HepG2 (cell line): ENCODE results near the gene DDTL. TPM values are rescaled to one million over a fixed set of nuclear protein-coding genes. Genes with fewer than 3 reads are reported as not detected.

Experiments used
- ATAC-seq: fragments of 200-7000 bp; cut with Tn5 transposase; 3 replicates; pipeline ENCODE4 v1.9.1; 2020; ENCODE audit warnings: mild to moderate bottlenecking, moderate library complexity
- BruUV-seq: library from RNA; stranded (reverse); fragments of 400-500 nt; replicated peaks from 2 replicates; lab custom pipeline; 2021; lab: Mats Ljungman, UMichigan
- CTCF ChIA-PET: fragments of 300-600 bp; formaldehyde crosslinking; extraction: SDS; loops from one replicate; lab custom pipeline; 2021; ENCODE audit warnings: low total read pairs, inconsistent platforms, low intra/inter-chr PET ratio; lab: Yijun Ruan, JAX
- POLR2A ChIA-PET: fragments of 350-600 bp; sonication (Branson Sonifier 250); formaldehyde crosslinking; loops from one replicate; lab custom pipeline; 2020; ENCODE audit warnings: antibody characterized with exemption, inconsistent platforms; lab: Yijun Ruan, JAX
- DNase-seq: peaks from one replicate; pipeline ENCODE4 v3.0.0-alpha.2; 2015; ENCODE audit warnings: low spot score
- FAIRE-seq: peaks from 3 replicates; lab custom pipeline; 2011; peaks lifted over from hg19 to GRCh38; lab: Jason Lieb, UNC
- H2AFZ ChIP-seq: one replicate; pipeline ENCODE4 v1.6.1; 2011; ENCODE audit warnings: low read length, inconsistent platforms
- H3K27ac ChIP-seq: fragments of 300-600 bp; 3 replicates; pipeline ENCODE4 v1.8.0; 2011; ENCODE audit warnings: mixed run types, mild to moderate bottlenecking, mixed read lengths, low read length, inconsistent platforms; ENCODE audit not compliant: insufficient read depth; ENCODE audit errors: extremely low read length
- H3K27me3 ChIP-seq, 2 experiments: fragments of 200-600 bp in 1 of 2; 2 replicates in 1 of 2; 3 replicates in 1 of 2; pipeline versions ENCODE4 v1.6.0 to v1.8.0; 2011; ENCODE audit warnings: low read length in 2 of 2, mild to moderate bottlenecking in 2 of 2, moderate library complexity in 2 of 2, inconsistent platforms in 1 of 2; ENCODE audit not compliant: insufficient read depth in 2 of 2, control insufficient read depth in 1 of 2
- H3K36me3 ChIP-seq, 2 experiments: fragments of 200-600 bp in 1 of 2; replicated peaks in 1 of 2; 2 replicates in 1 of 2; 3 replicates in 1 of 2; pipeline versions ENCODE4 v1.5.1 to v1.8.0; 2011; ENCODE audit warnings: low read length in 2 of 2, inconsistent platforms in 1 of 2; ENCODE audit not compliant: insufficient read depth in 2 of 2, control insufficient read depth in 1 of 2
- H3K4me1 ChIP-seq: 2 replicates; pipeline ENCODE4 v1.5.1; 2012; ENCODE audit warnings: low read length, inconsistent platforms; ENCODE audit not compliant: insufficient read depth
- H3K4me2 ChIP-seq: 2 replicates; pipeline ENCODE4 v1.6.0; 2011; ENCODE audit warnings: low read depth, low read length, inconsistent platforms
- H3K4me3 ChIP-seq, 3 experiments: fragments of 200-600 bp in 1 of 3; sonication (generic), shearing (Covaris generic) in 1 of 3; replicated peaks in 1 of 3; 2 replicates each; pipeline ENCODE4 v1.5.1; 2011 to 2016; ENCODE audit warnings: low read length in 3 of 3, inconsistent platforms in 2 of 3, low read depth in 2 of 3, mild to moderate bottlenecking in 2 of 3, control low read depth in 1 of 3, mixed read lengths in 1 of 3; ENCODE audit not compliant: insufficient read depth in 1 of 3
- H3K79me2 ChIP-seq: one replicate; pipeline ENCODE4 v1.6.1; 2011; ENCODE audit warnings: low read length, inconsistent platforms; ENCODE audit not compliant: insufficient read depth
- H3K9ac ChIP-seq: 2 replicates; pipeline ENCODE4 v1.6.0; 2011; ENCODE audit warnings: mild to moderate bottlenecking, low read depth, low read length, inconsistent platforms; ENCODE audit not compliant: insufficient read depth
- H3K9me3 ChIP-seq: 2 replicates; pipeline ENCODE4 v1.5.1; 2012; ENCODE audit warnings: mild to moderate bottlenecking, low read length
- H4K20me1 ChIP-seq: 2 replicates; pipeline ENCODE4 v1.6.0; 2011; ENCODE audit warnings: inconsistent platforms, mild to moderate bottlenecking, low read length, moderate library complexity; ENCODE audit not compliant: insufficient read depth
- AGO2 ChIP-seq: fragments of 200-400 bp; formaldehyde crosslinking; optimal IDR thresholded peaks from 2 replicates; pipeline ENCODE3; 2017; ENCODE audit warnings: mild to moderate bottlenecking, low read depth, low read length, moderate library complexity
- ETV5 ChIP-seq: IDR thresholded peaks from 2 replicates; pipeline ENCODE4 v1.6.1; 2018; ENCODE audit warnings: missing biosample characterization, missing genetic modification reagents, inconsistent platforms, borderline replicate concordance
- HDAC1 ChIP-seq: sonication (generic); formaldehyde crosslinking; IDR thresholded peaks from 2 replicates; pipeline ENCODE4 v1.5.1; 2020; ENCODE audit warnings: mild to moderate bottlenecking, missing genetic modification reagents
- WGBS: methylation state at CpG from one replicate; pipeline ENCODE4 v1.1.6; 2017; ENCODE audit warnings: low lambda C conversion rate; 5-methylcytosine and 5-hydroxymethylcytosine counted together
- in situ Hi-C: cut with HindIII; loops from 2 replicates; pipeline ENCODE4 v1.10.0; 2017; ENCODE audit warnings: low pct_unique_long_range_greater_than_20kb; ENCODE audit not compliant: extremely low pct_ligation_motif_present
- intact Hi-C: fragments of 100-400 bp; cut with micrococcal nuclease; formaldehyde crosslinking; loops from one replicate; pipeline ENCODE4 v1.10.0; 2022; ENCODE audit not compliant: unreplicated experiment
- polyA plus RNA-seq, 8 experiments: library from polyadenylated mRNA; depleted of rRNA in 3 of 8; stranded (reverse) in 7 of 8; unstranded in 1 of 8; fragments of >200 nt; fragmentation: Illumina TruSeq in 4 of 8; extraction: Trizol in 4 of 8; gene quantifications; 2 replicates each; pipeline versions ENCODE4 v1.2.1 to v1.2.3, GENCODE V29; 2011 to 2016; ENCODE audit warnings: low read depth in 4 of 8, missing spikeins in 1 of 8, mixed read lengths in 1 of 8; ENCODE audit not compliant: insufficient read depth in 1 of 8
- total RNA-seq, 5 experiments: library from RNA; depleted of rRNA; stranded (reverse); fragments of >200 nt; fragmentation: Illumina TruSeq; extraction: Trizol; gene quantifications; 2 replicates each; pipeline ENCODE4 v1.2.3, GENCODE V29; 2016; ENCODE audit warnings: low read depth in 1 of 5
- TF ChIP-seq, protein P1 (sequence below): sonication (generic); formaldehyde crosslinking; IDR thresholded peaks from 2 replicates; pipeline ENCODE4 v1.5.1; 2020; ENCODE audit warnings: mild to moderate bottlenecking, missing genetic modification reagents, moderate library complexity

Gene DDTL
- total and polyA plus RNA-seq, 2 of the 13 experiments (the other 11 are each of a cell fraction or from before 2014, with no cell fraction given): 0.31 TPM; not detected in 1

DNA sequence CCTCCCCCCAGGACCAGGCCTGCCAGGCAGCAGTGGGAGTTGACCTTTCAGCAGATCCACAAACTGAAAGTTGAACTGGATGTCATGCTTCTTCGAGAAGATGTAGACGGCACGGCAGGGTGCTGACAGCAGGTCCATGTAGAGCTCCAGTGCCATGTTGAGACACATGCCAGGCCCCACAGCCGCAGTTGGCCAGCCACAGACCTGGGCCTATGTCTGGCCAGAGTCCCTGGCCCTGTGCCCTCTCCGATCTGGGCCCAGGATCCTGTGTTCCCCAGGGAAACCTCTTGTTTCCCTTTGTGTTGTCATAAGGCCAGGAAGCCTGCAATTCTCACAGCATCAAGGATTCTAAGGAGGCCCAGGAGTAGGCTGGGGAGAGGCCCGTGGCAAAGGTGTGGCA is 38.5 kb downstream of the DDTL start, which contains the start of gene GSTT4:
Gene GSTT4 (minus strand): TSS at position 253 of the 400 bp plus-strand sequence. CDS start 97 bp downstream, at position 156.
- TF ChIP-seq ETV5 (CRISPR knock-in tag) (0 out of 2 replicates have a peak, but pooled peaks have one; percentile 5), AGO2 (peak; percentile 36), HDAC1 (no peak)
- TF ChIP-seq, protein P1, sequence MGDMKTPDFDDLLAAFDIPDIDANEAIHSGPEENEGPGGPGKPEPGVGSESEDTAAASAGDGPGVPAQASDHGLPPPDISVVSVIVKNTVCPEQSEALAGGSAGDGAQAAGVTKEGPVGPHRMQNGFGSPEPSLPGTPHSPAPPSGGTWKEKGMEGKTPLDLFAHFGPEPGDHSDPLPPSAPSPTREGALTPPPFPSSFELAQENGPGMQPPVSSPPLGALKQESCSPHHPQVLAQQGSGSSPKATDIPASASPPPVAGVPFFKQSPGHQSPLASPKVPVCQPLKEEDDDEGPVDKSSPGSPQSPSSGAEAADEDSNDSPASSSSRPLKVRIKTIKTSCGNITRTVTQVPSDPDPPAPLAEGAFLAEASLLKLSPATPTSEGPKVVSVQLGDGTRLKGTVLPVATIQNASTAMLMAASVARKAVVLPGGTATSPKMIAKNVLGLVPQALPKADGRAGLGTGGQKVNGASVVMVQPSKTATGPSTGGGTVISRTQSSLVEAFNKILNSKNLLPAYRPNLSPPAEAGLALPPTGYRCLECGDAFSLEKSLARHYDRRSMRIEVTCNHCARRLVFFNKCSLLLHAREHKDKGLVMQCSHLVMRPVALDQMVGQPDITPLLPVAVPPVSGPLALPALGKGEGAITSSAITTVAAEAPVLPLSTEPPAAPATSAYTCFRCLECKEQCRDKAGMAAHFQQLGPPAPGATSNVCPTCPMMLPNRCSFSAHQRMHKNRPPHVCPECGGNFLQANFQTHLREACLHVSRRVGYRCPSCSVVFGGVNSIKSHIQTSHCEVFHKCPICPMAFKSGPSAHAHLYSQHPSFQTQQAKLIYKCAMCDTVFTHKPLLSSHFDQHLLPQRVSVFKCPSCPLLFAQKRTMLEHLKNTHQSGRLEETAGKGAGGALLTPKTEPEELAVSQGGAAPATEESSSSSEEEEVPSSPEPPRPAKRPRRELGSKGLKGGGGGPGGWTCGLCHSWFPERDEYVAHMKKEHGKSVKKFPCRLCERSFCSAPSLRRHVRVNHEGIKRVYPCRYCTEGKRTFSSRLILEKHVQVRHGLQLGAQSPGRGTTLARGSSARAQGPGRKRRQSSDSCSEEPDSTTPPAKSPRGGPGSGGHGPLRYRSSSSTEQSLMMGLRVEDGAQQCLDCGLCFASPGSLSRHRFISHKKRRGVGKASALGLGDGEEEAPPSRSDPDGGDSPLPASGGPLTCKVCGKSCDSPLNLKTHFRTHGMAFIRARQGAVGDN (CRISPR knock-in tag): peak; percentile 32; the same call in 1 of the 2 replicates
- peak within 1 kb of the TSS in 2 of 3 experiments; percentile 36 to 53; a peak in 2 of 6 replicates for H3K4me3 ChIP-seq
- CTCF ChIA-PET: no interaction called here
- H3K9ac ChIP-seq: 0 out of 2 replicates have a peak within 1 kb of the TSS, but pooled peaks have one; percentile 10
- DNase-seq (no peak), ATAC-seq (no peak), FAIRE-seq (no peak)
- peaks cover 83% of the 10 kb centered on the region for H3K4me1 ChIP-seq
- no peak within 1 kb of the TSS for H3K27ac ChIP-seq
- no peaks in the 10 kb centered on the region for H3K27me3 ChIP-seq
- H3K79me2 ChIP-seq: no peaks in the 10 kb centered on the region
- peak within 1 kb of the TSS; percentile 60 for H3K4me2 ChIP-seq
- H2AFZ ChIP-seq: no peak within 1 kb of the TSS
- WGBS: 47% methylated on average over 6 of the region's 6 CpGs
- H3K9me3 ChIP-seq: no peaks in the 10 kb centered on the region
- in situ Hi-C loops: loop anchor here (5.0 kb wide), 1 partner anchor 68 kb away; no protein-coding TSS in a partner anchor
- POLR2A ChIA-PET: no interaction called here
- H3K36me3 ChIP-seq: no peaks in the 10 kb centered on the region
- intact Hi-C loops: no loop called here
- BruUV-seq: no TSS peak
- no peaks in the 10 kb centered on the region for H4K20me1 ChIP-seq
